Esophagus squamous epithelium (tissue), 4 donors: ENCODE data around the gene SERTAD1.

Source experiments
- POLR2A ChIP-seq, 4 donors: fragments of 450-650 bp; IDR thresholded peaks; one replicate each; pipeline ENCODE4 v1.6.1; 2017; ENCODE audit warnings: antibody characterized with exemption in 4 of 4, mild to moderate bottlenecking in 4 of 4, moderate library complexity in 3 of 4
- TF ChIP-seq, protein P1 (sequence below), 6 experiments: fragments of 450-650 bp in 4 of 6; fragments of 200-600 bp in 2 of 6; sonication (generic) in 2 of 6; IDR thresholded peaks; one replicate each; pipeline ENCODE4 v1.5.1; 2016 to 2019; ENCODE audit warnings: antibody characterized with exemption in 6 of 6, mild to moderate bottlenecking in 4 of 6, moderate library complexity in 4 of 6

DNA sequence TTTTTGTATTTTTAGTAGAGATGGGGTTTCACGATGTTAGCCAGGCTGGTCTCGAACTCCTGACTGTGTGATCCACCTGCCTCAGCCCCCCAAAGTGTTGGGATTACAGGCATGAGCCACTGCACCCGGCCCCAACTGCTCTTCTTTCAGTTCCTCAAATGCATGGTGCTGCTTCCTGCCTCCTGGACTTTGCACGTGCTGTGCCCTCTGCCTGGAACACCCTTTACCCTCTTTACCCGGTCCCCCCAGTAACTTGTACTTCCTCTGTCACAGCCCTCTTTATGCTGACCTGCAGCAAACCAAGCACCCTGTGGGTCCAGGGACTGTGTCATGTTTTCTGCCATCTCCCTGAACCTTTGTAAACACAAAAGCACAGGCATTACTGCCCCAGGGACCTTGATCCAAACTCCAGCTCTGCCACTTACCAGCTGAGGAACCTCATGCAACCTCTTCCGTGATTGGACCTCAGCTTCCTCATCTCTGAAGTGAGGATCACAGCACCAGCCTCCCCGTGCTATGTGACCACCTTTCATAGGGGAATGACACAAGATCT lies 36.0 kb upstream of the SERTAD1 start:
- TF ChIP-seq, protein P1, sequence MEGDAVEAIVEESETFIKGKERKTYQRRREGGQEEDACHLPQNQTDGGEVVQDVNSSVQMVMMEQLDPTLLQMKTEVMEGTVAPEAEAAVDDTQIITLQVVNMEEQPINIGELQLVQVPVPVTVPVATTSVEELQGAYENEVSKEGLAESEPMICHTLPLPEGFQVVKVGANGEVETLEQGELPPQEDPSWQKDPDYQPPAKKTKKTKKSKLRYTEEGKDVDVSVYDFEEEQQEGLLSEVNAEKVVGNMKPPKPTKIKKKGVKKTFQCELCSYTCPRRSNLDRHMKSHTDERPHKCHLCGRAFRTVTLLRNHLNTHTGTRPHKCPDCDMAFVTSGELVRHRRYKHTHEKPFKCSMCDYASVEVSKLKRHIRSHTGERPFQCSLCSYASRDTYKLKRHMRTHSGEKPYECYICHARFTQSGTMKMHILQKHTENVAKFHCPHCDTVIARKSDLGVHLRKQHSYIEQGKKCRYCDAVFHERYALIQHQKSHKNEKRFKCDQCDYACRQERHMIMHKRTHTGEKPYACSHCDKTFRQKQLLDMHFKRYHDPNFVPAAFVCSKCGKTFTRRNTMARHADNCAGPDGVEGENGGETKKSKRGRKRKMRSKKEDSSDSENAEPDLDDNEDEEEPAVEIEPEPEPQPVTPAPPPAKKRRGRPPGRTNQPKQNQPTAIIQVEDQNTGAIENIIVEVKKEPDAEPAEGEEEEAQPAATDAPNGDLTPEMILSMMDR (IDR thresholded peaks at IDR 0.05) = no peak
- no peak for TF ChIP-seq POLR2A (IDR thresholded peaks at IDR 0.05)
